HG02884 (cell line): ENCODE results near the gene PRSS27.
"Not testable (repeated sequence)": the region's sequence is repeated elsewhere in the genome, so short reads cannot be mapped to it uniquely, and the experiment has no call there.

Experiments
- ATAC-seq: cut with Tn5 transposase; IDR thresholded peaks from one replicate; pipeline ENCODE4 v1.9.1; 2021; ENCODE audit warnings: mild to moderate bottlenecking, moderate library complexity; ENCODE audit not compliant: unreplicated experiment

Gene PRSS27

GRCh38 chr16:2728034-2728433, 8.0 kb upstream of the PRSS27 start:
- no peak for ATAC-seq

- no peak for ATAC-seq
Measured at GRCh38 chr16:2726923-2727322, 6.9 kb upstream of the PRSS27 start.

- no peak for ATAC-seq
Measured at GRCh38 chr16:2724816-2725348, 4.9 kb upstream of the PRSS27 start.

- ATAC-seq = no peak
Measured at GRCh38 chr16:2724088-2724676, 4.2 kb upstream of the PRSS27 start.

- not testable (repeated sequence) for ATAC-seq
Measured at GRCh38 chr16:2721634-2722173, 1.7 kb upstream of the PRSS27 start.

- peak; percentile 68 for ATAC-seq
Measured at GRCh38 chr16:2720719-2721633, 952 bp upstream of the PRSS27 start.

GRCh38 chr16:2719328-2720063, 528 bp downstream of the PRSS27 start:
- no peak for ATAC-seq

GRCh38 chr16:2717383-2718263, 2.4 kb downstream of the PRSS27 start:
- no peak for ATAC-seq

- no peak for ATAC-seq
Measured at GRCh38 chr16:2716948-2717347, 3.1 kb downstream of the PRSS27 start.

GRCh38 chr16:2715966-2716885, 3.8 kb downstream of the PRSS27 start:
- no peak for ATAC-seq

GRCh38 chr16:2715519-2715918, 4.5 kb downstream of the PRSS27 start:
- ATAC-seq = no peak

GRCh38 chr16:2715064-2715463, 5.0 kb downstream of the PRSS27 start:
- ATAC-seq = no peak

GRCh38 chr16:2713985-2714774, 5.8 kb downstream of the PRSS27 start:
- ATAC-seq = no peak

- ATAC-seq = no peak
Measured at GRCh38 chr16:2713523-2713922, 6.5 kb downstream of the PRSS27 start.

- no peak for ATAC-seq
Measured at GRCh38 chr16:2712546-2712945, 7.5 kb downstream of the PRSS27 start.

GRCh38 chr16:2712063-2712441, 8.0 kb downstream of the PRSS27 start:
- no peak for ATAC-seq

- no peak for ATAC-seq
Measured at GRCh38 chr16:2711370-2712062, 8.5 kb downstream of the PRSS27 start.
